ENCODE data around the gene F2RL3. TPM values are rescaled to one million over a fixed set of nuclear protein-coding genes. Genes with fewer than 3 reads are reported as not detected.

Gene F2RL3
- total RNA-seq, result not detected

DNA sequence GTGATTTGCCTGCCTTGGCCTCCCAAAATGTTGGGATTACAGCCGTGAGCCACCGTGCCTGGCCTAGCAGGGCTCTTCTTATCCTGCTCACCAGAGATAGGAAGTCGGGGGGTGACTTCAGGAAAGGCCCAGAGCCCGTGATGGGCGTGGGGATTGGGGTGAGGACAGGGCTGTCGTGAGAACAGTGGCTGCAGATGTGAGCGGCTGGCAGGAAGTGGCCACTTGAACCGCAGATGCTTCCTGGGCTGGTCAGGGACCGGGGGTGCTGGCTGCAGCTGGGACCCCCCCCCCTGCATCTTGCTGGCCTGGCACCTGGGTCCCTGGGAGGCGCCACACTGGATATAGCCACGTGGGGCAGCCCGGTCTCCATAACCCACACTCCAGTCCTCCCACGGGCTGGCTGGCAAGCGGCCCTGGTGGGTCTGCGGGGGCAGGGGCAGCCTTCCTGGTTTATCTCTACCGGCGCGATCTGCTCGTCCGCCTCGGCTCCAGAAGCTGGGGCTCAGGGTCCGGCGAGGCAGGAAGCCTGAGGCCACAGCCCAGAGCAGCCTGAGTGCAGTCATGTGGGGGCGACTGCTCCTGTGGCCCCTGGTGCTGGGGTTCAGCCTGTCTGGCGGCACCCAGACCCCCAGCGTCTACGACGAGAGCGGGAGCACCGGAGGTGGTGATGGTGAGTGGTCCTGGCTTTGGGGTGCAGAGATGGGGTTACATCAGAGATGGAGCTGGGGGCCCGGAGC is at the start of gene F2RL3:
Gene F2RL3, plus strand, starts transcription at position 371 of the 737 bp plus-strand sequence. Its CDS starts 191 bp downstream, at position 562.
- H3K27ac Mint-ChIP-seq, result no peak within 1 kb of the TSS
- peaks cover 5% of the 10 kb centered on the region for H3K4me1 Mint-ChIP-seq (ENCODE audit: low read depth)
- CTCF ChIA-PET, result no interaction called here
- no peaks in the 10 kb centered on the region for H3K9me3 Mint-ChIP-seq
- H3K27me3 Mint-ChIP-seq (ENCODE audit: low read depth), result peaks cover 14% of the 10 kb centered on the region
- no peaks in the 10 kb centered on the region for H3K36me3 Mint-ChIP-seq (ENCODE audit: low read depth)
- H3K4me3 Mint-ChIP-seq, result no peak within 1 kb of the TSS
- intact Hi-C loops (cut with micrococcal nuclease), result no loop called here
- no peak for DNase-seq

DNA sequence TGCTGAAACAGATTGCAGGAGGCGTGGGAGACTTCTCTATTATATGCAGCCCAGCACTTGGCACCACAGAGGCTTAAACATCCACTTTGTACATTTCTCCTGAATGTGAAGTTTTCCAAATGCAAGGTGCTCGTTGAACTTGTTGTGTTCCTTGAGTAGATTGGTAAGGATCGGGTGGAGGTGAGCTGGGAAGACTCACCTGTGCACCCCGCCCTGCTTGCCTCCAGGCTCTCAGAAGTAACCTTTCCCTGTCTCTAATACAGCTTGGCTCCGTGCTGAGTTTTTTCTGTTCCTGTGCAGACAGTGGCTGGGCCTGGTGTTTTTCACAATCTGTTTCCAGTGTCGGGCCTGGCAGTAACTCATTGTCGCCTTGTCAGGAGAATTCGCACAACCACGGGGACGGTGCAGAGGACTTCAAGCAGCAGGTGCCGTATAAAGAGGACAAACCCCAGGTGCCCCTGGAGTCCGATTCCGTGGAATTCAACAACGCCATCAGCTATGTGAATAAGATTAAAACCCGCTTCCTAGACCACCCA is 47.3 kb upstream of the F2RL3 start:
- intact Hi-C loops (cut with micrococcal nuclease), result no loop called here
- no peak for DNase-seq
- H3K4me3 Mint-ChIP-seq, result no peak overlapping the region
- H3K27ac Mint-ChIP-seq, result no peak overlapping the region
- no peaks in the 10 kb centered on the region for H3K9me3 Mint-ChIP-seq
- H3K4me1 Mint-ChIP-seq (ENCODE audit: low read depth), result peaks cover 1% of the 10 kb centered on the region
- CTCF ChIA-PET, result no interaction called here
- peaks cover 13% of the 10 kb centered on the region for H3K36me3 Mint-ChIP-seq (ENCODE audit: low read depth)
- no peaks in the 10 kb centered on the region for H3K27me3 Mint-ChIP-seq (ENCODE audit: low read depth)

DNA sequence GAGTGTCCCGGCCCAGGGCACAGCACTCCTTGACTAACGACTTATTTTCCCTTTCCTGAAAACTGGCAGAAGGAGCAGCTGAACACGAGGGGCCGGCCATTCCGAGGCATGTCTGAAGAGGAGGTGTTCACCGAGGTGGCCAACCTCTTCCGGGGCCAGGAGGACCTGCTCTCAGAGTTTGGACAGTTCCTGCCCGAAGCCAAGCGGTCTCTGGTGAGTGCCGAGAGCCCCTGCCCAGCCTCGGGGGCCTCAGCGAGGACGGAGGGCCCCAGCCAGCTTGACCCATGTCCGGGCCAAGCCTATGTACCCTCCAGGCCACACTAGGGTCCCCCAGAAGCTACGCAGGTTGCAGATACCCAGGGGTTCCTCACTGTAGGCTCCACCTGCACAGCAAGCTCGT is 41.9 kb upstream of the F2RL3 start:
- H3K27ac Mint-ChIP-seq, result no peak overlapping the region
- no peaks in the 10 kb centered on the region for H3K4me1 Mint-ChIP-seq (ENCODE audit: low read depth)
- no peak overlapping the region for H3K4me3 Mint-ChIP-seq
- no peak for DNase-seq
- intact Hi-C loops (cut with micrococcal nuclease), result no loop called here
- no peaks in the 10 kb centered on the region for H3K27me3 Mint-ChIP-seq (ENCODE audit: low read depth)
- no peaks in the 10 kb centered on the region for H3K9me3 Mint-ChIP-seq
- CTCF ChIA-PET, result no interaction called here
- H3K36me3 Mint-ChIP-seq (ENCODE audit: low read depth), result peaks cover 13% of the 10 kb centered on the region

DNA sequence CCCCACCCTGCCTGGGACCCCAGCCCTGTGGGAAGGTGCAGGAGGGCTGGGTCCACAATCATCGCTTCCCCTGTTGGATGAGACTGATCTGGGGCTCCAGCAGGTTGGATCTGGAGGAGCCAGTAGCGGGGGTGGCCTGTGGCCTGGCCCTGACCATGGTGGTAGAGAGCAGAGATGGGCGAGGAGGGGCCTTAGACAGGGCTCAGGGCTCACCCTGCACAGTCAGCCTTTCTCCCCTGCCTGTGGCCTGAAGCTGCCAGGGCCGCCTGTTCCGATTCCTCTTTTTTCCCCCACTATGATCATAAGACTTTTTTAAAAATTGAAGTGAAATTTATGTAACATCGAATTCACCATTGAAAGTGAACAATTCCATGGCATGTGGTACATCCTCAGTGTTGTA is 41.4 kb upstream of the F2RL3 start:
- Mint-ChIP-seq H3K36me3 (ENCODE audit: low read depth) (peaks cover 13% of the 10 kb centered on the region), H3K27ac (no peak overlapping the region), H3K4me1 (ENCODE audit: low read depth) (no peaks in the 10 kb centered on the region)

DNA sequence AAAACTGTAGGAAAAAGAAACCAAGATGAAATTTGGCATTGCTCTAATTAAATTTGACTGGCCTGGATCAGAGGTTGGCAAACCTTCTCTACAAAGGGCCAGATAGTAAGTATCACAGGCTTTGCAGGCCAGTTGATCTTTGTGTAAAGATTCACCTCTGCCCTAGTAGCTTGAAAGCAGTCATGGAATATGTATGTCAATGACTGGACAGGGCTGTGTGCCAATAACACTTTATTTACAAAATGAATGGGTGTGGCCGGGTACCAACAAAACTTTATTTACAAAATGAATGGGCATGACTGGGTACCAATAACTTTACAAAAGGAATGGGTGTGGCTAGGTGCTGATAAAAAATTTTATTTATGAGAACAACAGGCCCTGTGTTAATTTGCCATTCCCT is 39.6 kb upstream of the F2RL3 start:
- H3K27me3 Mint-ChIP-seq (ENCODE audit: low read depth), result no peaks in the 10 kb centered on the region
- H3K4me3 Mint-ChIP-seq, result no peak overlapping the region
- H3K4me1 Mint-ChIP-seq (ENCODE audit: low read depth), result no peaks in the 10 kb centered on the region
- H3K9me3 Mint-ChIP-seq, result no peaks in the 10 kb centered on the region
- H3K27ac Mint-ChIP-seq, result no peak overlapping the region
- CTCF ChIA-PET, result no interaction called here
- intact Hi-C loops (cut with micrococcal nuclease), result no loop called here
- no peak for DNase-seq
- H3K36me3 Mint-ChIP-seq (ENCODE audit: low read depth), result peaks cover 13% of the 10 kb centered on the region

More for the DNA sequence above, 41.4 kb upstream of the F2RL3 start:
- Mint-ChIP-seq H3K4me3 (no peak overlapping the region), H3K9me3 (no peaks in the 10 kb centered on the region), H3K27me3 (ENCODE audit: low read depth) (no peaks in the 10 kb centered on the region)
- CTCF ChIA-PET, result no interaction called here
- intact Hi-C loops (cut with micrococcal nuclease), result no loop called here
- DNase-seq, result no peak

DNA sequence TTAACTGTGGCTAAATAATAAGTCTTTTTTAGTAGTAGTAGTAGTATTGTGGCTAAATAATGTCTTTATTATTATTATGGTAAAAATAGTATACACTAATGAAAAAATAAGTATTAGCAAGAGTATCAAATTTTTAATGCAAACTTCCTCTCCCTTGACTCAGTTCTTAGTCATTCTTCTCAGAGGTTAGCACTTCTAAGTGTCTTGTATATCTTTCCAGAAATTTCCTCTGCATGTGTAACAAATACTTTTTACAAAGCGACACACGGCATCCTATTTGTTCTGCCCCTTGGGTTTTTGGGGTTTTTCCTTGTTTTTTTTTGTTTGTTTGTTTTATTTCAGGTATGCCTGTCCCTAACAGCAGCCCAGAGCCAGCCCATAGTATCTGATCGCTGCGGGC is 38.7 kb upstream of the F2RL3 start:
- Mint-ChIP-seq H3K27ac (no peak overlapping the region), H3K36me3 (ENCODE audit: low read depth) (peaks cover 19% of the 10 kb centered on the region), H3K9me3 (no peaks in the 10 kb centered on the region), H3K4me3 (no peak overlapping the region), H3K4me1 (ENCODE audit: low read depth) (no peaks in the 10 kb centered on the region), H3K27me3 (ENCODE audit: low read depth) (no peaks in the 10 kb centered on the region)
- intact Hi-C loops (cut with micrococcal nuclease), result no loop called here
- DNase-seq, result no peak
- CTCF ChIA-PET, result no interaction called here

DNA sequence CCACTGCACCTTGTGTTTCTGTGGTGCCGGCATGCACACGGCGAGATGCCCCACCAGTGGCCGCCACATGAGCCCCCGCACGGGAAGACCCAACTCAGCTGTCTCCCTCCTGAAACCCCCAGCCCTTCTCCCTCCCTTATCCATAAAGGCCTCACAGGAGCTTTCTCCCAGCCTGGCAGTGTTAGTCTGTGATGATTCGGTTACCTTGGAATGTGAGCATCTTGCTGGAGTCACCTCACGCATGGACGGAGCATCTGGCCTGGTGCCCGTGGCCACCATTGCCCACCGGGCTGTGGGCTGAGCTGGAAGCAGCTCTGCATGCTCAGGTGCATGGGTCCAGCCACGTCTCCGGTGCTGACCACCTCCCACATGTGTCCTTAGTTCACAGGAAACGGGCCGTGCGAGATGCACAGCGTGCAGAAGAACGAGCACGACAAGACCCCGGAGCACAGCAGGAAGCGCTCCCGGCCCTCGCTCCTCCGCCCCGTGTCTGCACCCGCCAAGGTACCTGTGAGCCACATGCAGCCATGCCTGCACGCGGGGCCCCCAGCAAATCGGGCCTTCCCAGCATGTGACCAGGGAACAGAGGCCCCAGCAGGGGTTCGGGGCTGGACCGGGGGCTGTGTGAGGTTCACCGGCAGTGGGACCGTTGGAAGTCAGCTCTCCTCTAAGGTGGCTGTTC is 37.6 kb upstream of the F2RL3 start:
- Mint-ChIP-seq H3K4me3 (no peak overlapping the region), H3K4me1 (ENCODE audit: low read depth) (no peaks in the 10 kb centered on the region), H3K9me3 (no peaks in the 10 kb centered on the region), H3K27ac (no peak overlapping the region), H3K36me3 (ENCODE audit: low read depth) (peaks cover 21% of the 10 kb centered on the region), H3K27me3 (ENCODE audit: low read depth) (no peaks in the 10 kb centered on the region)
- intact Hi-C loops (cut with micrococcal nuclease), result no loop called here
- CTCF ChIA-PET, result no interaction called here
- DNase-seq, result no peak

DNA sequence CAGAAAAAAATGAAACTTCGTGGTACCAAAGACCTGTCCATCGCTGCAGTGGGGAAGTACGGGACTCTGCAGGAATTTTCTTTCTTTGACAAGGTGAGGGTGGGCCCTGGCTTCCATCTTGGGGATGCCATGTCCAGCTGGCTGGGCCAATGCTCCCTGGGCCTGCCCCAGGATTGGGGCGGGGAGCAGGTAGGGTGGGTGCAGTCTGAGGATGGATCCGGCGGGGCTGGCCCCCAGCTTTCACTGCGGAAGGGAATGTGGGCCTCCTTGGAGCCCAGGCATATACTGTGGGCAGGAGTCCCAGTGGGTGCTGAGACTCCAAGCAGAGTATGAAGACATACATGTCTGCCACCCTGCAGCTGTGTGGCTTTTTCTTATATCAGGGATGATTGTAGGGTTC is 35.7 kb upstream of the F2RL3 start:
- no peaks in the 10 kb centered on the region for H3K4me1 Mint-ChIP-seq (ENCODE audit: low read depth)
- H3K27ac Mint-ChIP-seq, result no peak overlapping the region
- CTCF ChIA-PET, result no interaction called here
- intact Hi-C loops (cut with micrococcal nuclease), result no loop called here
- H3K4me3 Mint-ChIP-seq, result no peak overlapping the region
- H3K27me3 Mint-ChIP-seq (ENCODE audit: low read depth), result no peaks in the 10 kb centered on the region
- no peak for DNase-seq
- H3K36me3 Mint-ChIP-seq (ENCODE audit: low read depth), result peaks cover 21% of the 10 kb centered on the region
- H3K9me3 Mint-ChIP-seq, result no peaks in the 10 kb centered on the region

DNA sequence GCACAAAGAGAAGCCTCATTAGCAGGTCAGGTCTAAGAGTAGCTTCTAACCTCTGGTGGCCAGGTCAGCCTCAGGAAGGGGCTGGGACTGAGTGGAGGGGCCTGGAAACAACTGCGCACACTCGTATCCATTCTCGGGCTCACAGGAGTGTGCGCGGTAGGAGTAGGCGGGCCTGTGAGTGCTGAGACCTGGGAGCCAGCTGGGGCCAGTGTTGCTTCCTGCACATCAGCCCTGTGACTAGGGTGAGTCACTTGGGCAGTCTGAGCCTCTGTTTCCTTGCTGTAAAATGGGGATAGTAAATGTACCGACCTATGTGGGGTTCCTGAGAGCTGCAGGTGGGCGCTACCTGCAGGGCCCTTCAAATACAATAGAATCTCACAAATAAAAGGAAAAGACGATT is 32.7 kb upstream of the F2RL3 start:
- Mint-ChIP-seq H3K4me1 (ENCODE audit: low read depth) (no peaks in the 10 kb centered on the region), H3K4me3 (no peak overlapping the region), H3K36me3 (ENCODE audit: low read depth) (peaks cover 13% of the 10 kb centered on the region), H3K27ac (no peak overlapping the region), H3K27me3 (ENCODE audit: low read depth) (no peaks in the 10 kb centered on the region), H3K9me3 (no peaks in the 10 kb centered on the region)
- no peak for DNase-seq
- CTCF ChIA-PET, result no interaction called here
- intact Hi-C loops (cut with micrococcal nuclease), result no loop called here

DNA sequence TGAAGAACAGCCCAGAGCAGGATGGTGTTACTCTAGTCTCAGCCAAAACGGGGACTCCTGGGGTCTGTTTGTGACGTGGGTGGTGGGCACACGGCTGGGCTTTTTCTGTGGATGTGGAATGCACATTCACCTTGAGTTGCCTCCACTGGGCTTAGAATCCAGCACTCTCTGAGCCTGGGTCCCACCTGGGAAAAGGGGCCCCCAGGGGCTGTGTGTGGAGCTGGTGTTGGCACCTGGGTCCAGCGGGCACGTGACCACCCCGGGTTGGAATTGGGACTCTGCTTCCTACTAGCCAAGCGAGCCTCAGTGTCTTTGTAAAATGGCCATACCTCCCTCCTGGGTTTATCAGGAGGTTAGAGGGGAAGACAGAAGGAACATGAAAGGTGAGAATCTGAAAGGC is 29.2 kb upstream of the F2RL3 start:
- CTCF ChIA-PET, result no interaction called here
- H3K27me3 Mint-ChIP-seq (ENCODE audit: low read depth), result no peaks in the 10 kb centered on the region
- DNase-seq, result no peak
- H3K27ac Mint-ChIP-seq, result no peak overlapping the region
- no peak overlapping the region for H3K4me3 Mint-ChIP-seq
- peaks cover 8% of the 10 kb centered on the region for H3K36me3 Mint-ChIP-seq (ENCODE audit: low read depth)
- no peaks in the 10 kb centered on the region for H3K4me1 Mint-ChIP-seq (ENCODE audit: low read depth)
- no peaks in the 10 kb centered on the region for H3K9me3 Mint-ChIP-seq
- intact Hi-C loops (cut with micrococcal nuclease), result no loop called here

DNA sequence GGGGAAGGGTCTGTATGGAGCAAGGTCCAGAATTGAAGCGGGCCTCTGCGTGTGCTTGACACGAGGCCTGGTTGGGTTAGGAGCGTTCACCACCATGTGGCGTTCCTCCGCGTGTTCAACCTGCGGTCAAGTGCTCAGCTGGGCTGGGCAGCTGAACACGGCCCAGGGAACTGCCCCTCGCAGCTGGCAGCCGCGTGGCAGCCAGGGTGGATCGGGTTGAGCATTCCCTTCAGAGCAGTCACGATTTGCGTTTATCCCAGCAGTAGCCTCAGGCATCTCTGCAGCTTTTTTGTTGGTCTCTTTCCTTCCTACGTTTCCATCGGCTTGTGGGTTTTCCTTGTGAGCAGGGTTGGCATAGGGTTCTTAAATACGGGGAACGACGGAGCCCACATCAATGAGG is 28.7 kb upstream of the F2RL3 start:
- CTCF ChIA-PET, result no interaction called here
- Mint-ChIP-seq H3K4me1 (ENCODE audit: low read depth) (no peaks in the 10 kb centered on the region), H3K27ac (no peak overlapping the region), H3K9me3 (no peaks in the 10 kb centered on the region), H3K36me3 (ENCODE audit: low read depth) (peaks cover 6% of the 10 kb centered on the region), H3K4me3 (no peak overlapping the region), H3K27me3 (ENCODE audit: low read depth) (no peaks in the 10 kb centered on the region)
- DNase-seq, result no peak
- intact Hi-C loops (cut with micrococcal nuclease), result no loop called here

DNA sequence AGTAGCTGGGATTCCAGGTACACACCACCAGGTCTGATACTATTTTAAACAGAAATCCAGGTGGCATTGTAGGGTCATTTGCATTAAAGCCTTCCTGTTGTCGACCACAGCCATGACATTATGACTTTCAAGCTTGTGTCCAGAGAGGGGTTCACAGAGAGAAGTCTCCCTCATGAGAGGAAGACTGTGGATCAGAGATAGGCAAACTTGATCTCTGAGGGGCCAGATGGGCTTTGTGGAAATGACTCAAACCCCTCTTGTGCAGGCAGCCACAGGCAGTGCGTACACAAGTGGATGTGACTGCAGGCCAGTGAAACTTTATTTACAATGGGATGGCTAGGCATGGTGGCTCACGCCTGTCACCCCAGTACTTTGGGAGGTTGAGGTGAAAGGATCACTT is 27.8 kb upstream of the F2RL3 start:
- no peaks in the 10 kb centered on the region for H3K4me1 Mint-ChIP-seq (ENCODE audit: low read depth)
- intact Hi-C loops (cut with micrococcal nuclease), result no loop called here
- H3K36me3 Mint-ChIP-seq (ENCODE audit: low read depth), result peaks cover 6% of the 10 kb centered on the region
- CTCF ChIA-PET, result no interaction called here
- no peak overlapping the region for H3K27ac Mint-ChIP-seq
- no peak overlapping the region for H3K4me3 Mint-ChIP-seq
- no peaks in the 10 kb centered on the region for H3K27me3 Mint-ChIP-seq (ENCODE audit: low read depth)
- no peaks in the 10 kb centered on the region for H3K9me3 Mint-ChIP-seq
- DNase-seq, result no peak

DNA sequence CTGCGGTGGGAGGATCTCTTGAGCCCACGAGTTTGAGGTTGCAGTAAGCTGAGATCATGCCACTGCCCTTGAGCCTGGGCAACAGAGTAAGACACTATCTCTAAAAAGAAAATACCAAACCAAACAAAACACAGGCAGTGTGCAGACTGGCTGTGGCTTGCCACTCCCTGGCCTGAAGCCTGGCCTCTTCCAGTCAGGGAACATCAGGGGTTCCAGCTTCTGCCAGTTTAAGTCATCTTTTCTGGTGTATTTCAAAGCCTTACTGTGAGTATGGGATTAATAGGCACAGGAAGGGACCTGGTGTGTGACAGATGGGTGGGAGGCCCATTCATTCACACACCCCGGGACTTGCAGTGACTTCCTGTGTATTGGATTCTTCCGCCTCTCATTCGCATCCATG is 27.0 kb upstream of the F2RL3 start:
- Mint-ChIP-seq H3K27me3 (ENCODE audit: low read depth) (no peaks in the 10 kb centered on the region), H3K27ac (no peak overlapping the region), H3K9me3 (no peaks in the 10 kb centered on the region), H3K36me3 (ENCODE audit: low read depth) (peaks cover 6% of the 10 kb centered on the region), H3K4me3 (no peak overlapping the region), H3K4me1 (ENCODE audit: low read depth) (no peaks in the 10 kb centered on the region)
- intact Hi-C loops (cut with micrococcal nuclease), result no loop called here
- CTCF ChIA-PET, result no interaction called here
- DNase-seq, result no peak
